IPS-18c (cell line): Measurements from ENCODE around the gene CCR4.

ENCODE experiments used
- H3K4me3 ChIP-seq: 2 replicates; pipeline ENCODE4 v1.7.0; 2013; ENCODE audit warnings: low read depth, mild to moderate bottlenecking, low read length, moderate library complexity; ENCODE audit not compliant: insufficient read depth
- H3K9me3 ChIP-seq: one replicate; pipeline ENCODE4 v1.6.1; 2013; ENCODE audit warnings: mild to moderate bottlenecking, low read length, moderate library complexity; ENCODE audit not compliant: control insufficient read depth, insufficient read depth

The CCR4 gene

GRCh38 chr3:32996755-32997091 lies 45.3 kb downstream of the CCR4 start:
- no peak overlapping the region for H3K4me3 ChIP-seq
- no peaks in the 10 kb centered on the region for H3K9me3 ChIP-seq

DNA sequence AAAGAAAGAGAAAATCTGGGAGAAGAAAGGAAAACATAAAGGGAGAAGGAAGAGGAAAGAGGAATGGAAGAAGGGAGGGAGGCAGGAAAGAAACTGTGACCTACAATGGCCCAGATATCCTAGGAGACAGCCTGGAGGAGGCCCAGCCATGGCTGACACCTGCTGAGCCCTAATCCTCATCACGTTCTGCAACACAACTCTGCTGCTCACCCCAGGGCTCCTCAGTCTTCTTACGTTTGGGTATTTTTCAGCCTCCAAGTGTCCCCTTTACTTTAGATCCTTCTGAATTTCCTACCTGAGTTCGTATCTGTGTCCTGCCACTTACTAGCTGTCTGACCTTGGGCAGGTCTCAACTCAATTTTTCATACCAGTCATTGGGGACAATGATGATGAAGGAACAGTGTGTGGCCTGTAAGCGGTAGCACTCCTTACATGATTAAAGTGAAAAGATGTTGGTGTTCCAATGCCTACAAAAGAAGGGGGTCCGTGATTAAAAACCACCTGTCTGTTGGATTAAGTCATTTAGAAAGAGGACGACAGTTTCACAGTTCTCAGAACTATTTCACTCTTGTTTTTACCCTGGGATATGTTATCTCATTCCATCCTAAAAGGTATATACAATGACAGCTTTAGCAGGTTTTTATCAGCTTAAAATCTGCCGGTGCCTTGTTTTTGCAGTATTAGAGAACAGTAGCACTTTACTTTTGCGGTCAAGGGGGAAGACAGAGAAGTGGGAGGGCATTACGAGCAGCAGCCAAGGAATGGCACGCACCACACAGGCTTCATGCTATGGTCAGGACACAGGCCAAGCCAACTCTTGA lies 47.4 kb downstream of the CCR4 start:
- no peak overlapping the region for H3K4me3 ChIP-seq
- H3K9me3 ChIP-seq = no peaks in the 10 kb centered on the region

DNA sequence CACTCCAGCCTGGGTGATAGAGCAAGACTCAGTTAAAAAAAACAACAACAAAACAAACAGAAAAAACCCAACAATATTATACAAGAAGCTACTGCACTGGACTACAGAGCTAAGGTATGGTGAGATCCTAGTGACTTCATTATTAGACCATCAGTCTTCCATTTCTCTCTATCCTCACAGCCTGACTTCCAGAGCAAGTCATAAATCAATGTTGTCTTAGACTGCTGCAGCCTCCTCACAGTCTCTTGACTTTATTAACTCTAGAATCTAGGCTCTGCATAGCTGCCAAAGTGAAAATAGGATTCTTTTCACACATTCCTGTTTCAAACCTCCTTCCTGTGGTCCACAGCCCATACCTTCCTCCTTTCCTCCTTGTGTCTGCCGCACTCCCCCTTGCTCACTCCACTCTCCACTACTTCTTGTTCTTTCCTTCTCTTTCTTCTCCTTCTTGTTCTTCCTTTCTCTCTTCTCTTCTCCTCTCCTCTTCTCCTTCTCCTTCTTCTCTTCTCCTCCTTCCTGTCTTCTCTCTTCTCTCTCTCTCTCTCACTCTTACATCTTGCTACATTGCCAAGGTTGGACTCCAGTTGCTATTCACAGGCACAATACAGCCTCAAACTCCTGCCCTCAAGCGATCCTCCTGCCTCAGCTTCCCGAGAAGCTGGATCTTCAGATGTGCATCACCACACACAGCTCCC lies 49.4 kb downstream of the CCR4 start:
- Histone ChIP-seq H3K9me3 (no peaks in the 10 kb centered on the region), H3K4me3 (no peak overlapping the region)

GRCh38 chr3:33001889-33002288 lies 50.4 kb downstream of the CCR4 start:
- no peak overlapping the region for H3K4me3 ChIP-seq
- H3K9me3 ChIP-seq = no peaks in the 10 kb centered on the region

- Histone ChIP-seq H3K4me3 (no peak overlapping the region), H3K9me3 (no peaks in the 10 kb centered on the region)
These were observed 51.9 kb downstream of the CCR4 start for GRCh38 chr3:33003308-33003707.

- no peaks in the 10 kb centered on the region for H3K9me3 ChIP-seq
- H3K4me3 ChIP-seq = 0 out of 2 replicates have a peak overlapping the region, but pooled peaks have one; percentile 4
These were observed 52.8 kb downstream of the CCR4 start for GRCh38 chr3:33004205-33004604.

- Histone ChIP-seq H3K4me3 (peak overlapping the region; percentile 4; the same call in 1 of the 2 replicates), H3K9me3 (no peaks in the 10 kb centered on the region)
These were observed 53.5 kb downstream of the CCR4 start for GRCh38 chr3:33004961-33005360.
